Measurements from ENCODE around the gene PPM1D. TPM values are rescaled to one million over a fixed set of nuclear protein-coding genes. Genes with fewer than 3 reads are reported as not detected.

Gene PPM1D
- total and polyA plus RNA-seq, 2 of the 13 experiments (the other 11 are each of a cell fraction or from before 2014, with no cell fraction given): 8.0 to 26.2 TPM

- TF ChIP-seq ZBTB37 (CRISPR knock-in tag; IDR thresholded peaks at IDR 0.05) (no peak), ZNF577 (CRISPR knock-in tag; IDR thresholded peaks at IDR 0.05; ENCODE audit: borderline replicate concordance, low read depth) (no peak), ZNF775 (CRISPR knock-in tag; IDR thresholded peaks at IDR 0.05; ENCODE audit: borderline replicate concordance) (no peak), KLF15 (CRISPR knock-in tag; IDR thresholded peaks at IDR 0.05; ENCODE audit: borderline replicate concordance) (no peak), ZNF460 (CRISPR knock-in tag; IDR thresholded peaks at IDR 0.05; ENCODE audit: borderline replicate concordance) (no peak), ZNF282 (IDR thresholded peaks at IDR 0.05; ENCODE audit: partially characterized antibody) (no peak), ZNF776 (CRISPR knock-in tag; IDR thresholded peaks at IDR 0.05) (no peak), ZNF34 (CRISPR knock-in tag; IDR thresholded peaks at IDR 0.05; ENCODE audit: borderline replicate concordance) (no peak), ZNF574 (CRISPR knock-in tag; IDR thresholded peaks at IDR 0.05) (no peak), BRCA1 (CRISPR knock-in tag; IDR thresholded peaks at IDR 0.05) (no peak), BORCS8-MEF2B (CRISPR knock-in tag; IDR thresholded peaks at IDR 0.05) (no peak), ELF3 (CRISPR knock-in tag; IDR thresholded peaks at IDR 0.05) (no peak), SMAD1 (CRISPR knock-in tag; IDR thresholded peaks at IDR 0.05; ENCODE audit: borderline replicate concordance, low read depth) (no peak), ZNF747 (CRISPR knock-in tag; IDR thresholded peaks at IDR 0.05; ENCODE audit: borderline replicate concordance) (no peak), REST (IDR thresholded peaks at IDR 0.05; ENCODE audit: borderline replicate concordance in 1 of 2, low read depth in 1 of 2, low read length in 2 of 2) (0 out of 4 replicates have a peak, but pooled peaks of 1 of the 2 experiments have one; percentile 22), ZNF121 (CRISPR knock-in tag; IDR thresholded peaks at IDR 0.05) (no peak), ZXDC (CRISPR knock-in tag; IDR thresholded peaks at IDR 0.05) (no peak)
These were observed 1.7 kb downstream of the PPM1D start (continued) for GRCh38 chr17:60601447-60602384.

Measured in HepG2 (cell line).